Chondrocyte (in vitro differentiated cells): ENCODE data around the gene LRRC53. TPM values are rescaled to one million over a fixed set of nuclear protein-coding genes. Genes with fewer than 3 reads are reported as not detected.

Experiments used
- DNase-seq: peaks from one replicate; pipeline ENCODE4 v3.0.0; 2021; ENCODE audit warnings: mixed read lengths, low spot score
- H3K27ac Mint-ChIP-seq: one replicate; pipeline ENCODE4 v1.8.0; 2021; ENCODE audit warnings: mild to moderate bottlenecking, moderate library complexity, mixed read lengths; ENCODE audit not compliant: unreplicated experiment
- H3K27me3 Mint-ChIP-seq: 2 replicates; pipeline ENCODE4 v1.8.0; 2021; ENCODE audit warnings: low read depth, mixed read lengths
- H3K36me3 Mint-ChIP-seq: 2 replicates; pipeline ENCODE4 v1.8.0; 2021; ENCODE audit warnings: low read depth, mixed read lengths
- H3K4me1 Mint-ChIP-seq: 2 replicates; pipeline ENCODE4 v1.8.0; 2021; ENCODE audit warnings: low read depth, mild to moderate bottlenecking, mixed read lengths
- H3K4me3 Mint-ChIP-seq: one replicate; pipeline ENCODE4 v1.8.0; 2021; ENCODE audit warnings: mild to moderate bottlenecking, moderate library complexity, mixed read lengths; ENCODE audit not compliant: unreplicated experiment
- H3K9me3 Mint-ChIP-seq: 2 replicates; pipeline ENCODE4 v1.8.0; 2021; ENCODE audit warnings: low read depth, mixed read lengths
- CTCF ChIP-seq: fragments of 200-600 bp; sonication (generic); IDR thresholded peaks from 2 replicates; pipeline ENCODE4 v1.5.0; 2021; ENCODE audit warnings: antibody characterized with exemption, mild to moderate bottlenecking, moderate library complexity
- total RNA-seq: library from RNA; stranded (reverse); gene quantifications from 3 replicates; pipeline ENCODE4 v1.2.1, GENCODE V29; 2021

LRRC53 gene
- total RNA-seq, 1 donor from 2014 or later, result not detected

GRCh38 chr1:74531796-74532195 is 19.4 kb upstream of the LRRC53 start:
- Mint-ChIP-seq H3K9me3 (no peaks in the 10 kb centered on the region), H3K4me3 (no peak overlapping the region), H3K27ac (no peak overlapping the region), H3K27me3 (peaks cover 8% of the 10 kb centered on the region), H3K36me3 (no peaks in the 10 kb centered on the region), H3K4me1 (peaks cover 2% of the 10 kb centered on the region)
- DNase-seq, result no peak
- TF ChIP-seq CTCF, result no peak

GRCh38 chr1:74530892-74531291 is 18.5 kb upstream of the LRRC53 start:
- no peak overlapping the region for H3K4me3 Mint-ChIP-seq

GRCh38 chr1:74528123-74528522 is 15.7 kb upstream of the LRRC53 start:
- Mint-ChIP-seq H3K9me3 (no peaks in the 10 kb centered on the region), H3K4me1 (no peaks in the 10 kb centered on the region), H3K27me3 (peaks cover 8% of the 10 kb centered on the region), H3K4me3 (no peak overlapping the region), H3K27ac (no peak overlapping the region), H3K36me3 (no peaks in the 10 kb centered on the region)
- no peak for DNase-seq
- no peak for TF ChIP-seq CTCF

More at GRCh38 chr1:74530892-74531291, 18.5 kb upstream of the LRRC53 start:
- peaks cover 8% of the 10 kb centered on the region for H3K27me3 Mint-ChIP-seq
- no peak for TF ChIP-seq CTCF
- no peak for DNase-seq
- no peak overlapping the region for H3K27ac Mint-ChIP-seq
- H3K4me1 Mint-ChIP-seq, result peaks cover 2% of the 10 kb centered on the region
- no peaks in the 10 kb centered on the region for H3K36me3 Mint-ChIP-seq
- no peaks in the 10 kb centered on the region for H3K9me3 Mint-ChIP-seq

- H3K27me3 Mint-ChIP-seq, result peaks cover 9% of the 10 kb centered on the region
- no peaks in the 10 kb centered on the region for H3K36me3 Mint-ChIP-seq
- H3K9me3 Mint-ChIP-seq, result no peaks in the 10 kb centered on the region
- H3K27ac Mint-ChIP-seq, result no peak overlapping the region
- H3K4me1 Mint-ChIP-seq, result peaks cover 2% of the 10 kb centered on the region
- no peak for DNase-seq
- no peak overlapping the region for H3K4me3 Mint-ChIP-seq
- no peak for TF ChIP-seq CTCF
Measured at GRCh38 chr1:74526708-74527107, 14.3 kb upstream of the LRRC53 start.

- no peaks in the 10 kb centered on the region for H3K9me3 Mint-ChIP-seq
- H3K4me3 Mint-ChIP-seq, result no peak overlapping the region
- no peak for TF ChIP-seq CTCF
- H3K36me3 Mint-ChIP-seq, result no peaks in the 10 kb centered on the region
- no peak for DNase-seq
- H3K27ac Mint-ChIP-seq, result no peak overlapping the region
- peaks cover 9% of the 10 kb centered on the region for H3K27me3 Mint-ChIP-seq
- peaks cover 2% of the 10 kb centered on the region for H3K4me1 Mint-ChIP-seq
Measured at GRCh38 chr1:74523873-74524480, 11.6 kb upstream of the LRRC53 start.
